GM18519 (cell line): Measurements from ENCODE around the gene TAF7.
"Not testable (repeated sequence)": the region's sequence is repeated elsewhere in the genome, so short reads cannot be mapped to it uniquely, and the experiment has no call there.

Experiments
- ATAC-seq: cut with Tn5 transposase; IDR thresholded peaks from one replicate; pipeline ENCODE4 v1.9.1; 2021; ENCODE audit warnings: mild to moderate bottlenecking, moderate library complexity; ENCODE audit not compliant: unreplicated experiment, low FRiP score

The TAF7 gene

DNA sequence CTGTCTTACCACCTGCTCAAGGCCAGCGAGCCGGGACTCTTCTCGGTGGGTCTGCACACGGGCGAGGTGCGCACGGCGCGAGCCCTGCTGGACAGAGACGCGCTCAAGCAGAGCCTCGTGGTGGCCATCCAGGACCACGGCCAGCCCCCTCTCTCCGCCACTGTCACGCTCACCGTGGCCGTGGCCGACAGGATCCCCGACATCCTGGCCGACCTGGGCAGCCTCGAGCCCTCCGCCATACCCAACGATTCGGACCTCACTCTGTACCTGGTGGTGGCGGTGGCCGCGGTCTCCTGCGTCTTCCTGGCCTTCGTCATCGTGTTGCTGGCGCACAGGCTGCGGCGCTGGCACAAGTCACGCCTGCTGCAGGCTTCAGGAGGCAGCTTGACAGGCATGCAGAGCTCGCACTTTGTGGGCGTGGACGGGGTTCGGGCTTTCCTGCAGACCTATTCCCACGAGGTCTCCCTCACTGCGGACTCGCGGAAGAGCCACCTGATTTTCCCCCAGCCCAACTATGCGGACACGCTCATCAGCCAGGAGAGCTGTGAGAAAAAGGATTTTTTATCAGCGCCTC is 20.3 kb upstream of the TAF7 start:
- ATAC-seq: not testable (repeated sequence)

DNA sequence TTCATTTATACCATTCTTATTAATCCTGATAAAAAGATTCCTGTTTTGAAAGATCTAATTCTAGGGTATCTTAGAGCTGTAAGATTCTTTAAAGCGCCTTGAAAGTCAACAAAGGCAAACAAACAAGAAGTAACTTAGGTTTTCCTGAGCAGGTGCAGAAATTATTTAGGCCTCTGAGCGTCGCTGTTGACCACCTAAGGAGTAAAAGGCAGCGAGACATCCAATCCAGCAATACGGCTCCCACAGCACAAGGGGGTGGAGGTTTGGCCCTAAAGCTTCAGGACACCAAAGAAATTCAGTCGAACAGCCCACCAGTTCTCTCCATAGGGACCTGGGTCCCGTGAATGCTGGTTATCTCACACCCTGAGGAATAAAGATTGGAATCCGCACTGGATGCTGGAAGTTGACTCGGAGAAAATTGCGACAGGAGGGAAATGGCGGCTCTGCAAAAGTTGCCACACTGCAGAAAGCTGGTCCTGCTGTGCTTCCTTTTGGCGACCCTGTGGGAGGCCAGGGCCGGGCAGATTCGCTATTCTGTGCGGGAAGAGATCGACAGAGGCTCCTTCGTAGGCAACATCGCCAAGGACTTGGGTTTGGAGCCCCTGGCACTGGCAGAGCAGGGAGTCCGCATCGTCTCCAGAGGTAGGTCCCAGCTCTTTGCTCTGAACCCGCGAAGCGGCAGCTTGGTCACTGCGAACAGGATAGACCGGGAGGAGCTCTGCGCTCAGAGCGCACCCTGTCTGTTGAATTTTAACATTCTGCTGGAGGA is 18.1 kb upstream of the TAF7 start, which contains the start of gene PCDHGA2:
PCDHGA2 (plus strand) TSS at position 223 of the 769 bp plus-strand sequence.
- no peak for ATAC-seq

DNA sequence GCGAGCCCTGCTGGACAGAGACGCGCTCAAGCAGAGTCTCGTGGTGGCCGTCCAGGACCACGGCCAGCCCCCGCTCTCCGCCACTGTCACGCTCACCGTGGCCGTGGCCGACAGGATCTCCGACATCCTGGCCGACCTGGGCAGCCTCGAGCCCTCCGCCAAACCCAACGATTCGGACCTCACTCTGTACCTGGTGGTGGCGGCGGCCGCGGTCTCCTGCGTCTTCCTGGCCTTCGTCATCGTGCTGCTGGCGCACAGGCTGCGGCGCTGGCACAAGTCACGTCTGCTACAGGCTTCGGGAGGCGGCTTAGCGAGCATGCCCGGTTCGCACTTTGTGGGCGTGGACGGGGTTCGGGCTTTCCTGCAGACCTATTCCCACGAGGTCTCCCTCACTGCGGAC is 12.0 kb upstream of the TAF7 start:
- not testable (repeated sequence) for ATAC-seq

GRCh38 chr5:141330299-141331080 is 9.9 kb upstream of the TAF7 start, which contains the start of gene PCDHGA1:
Gene PCDHGA1, plus strand, starts transcription at chr5:141330514.
- ATAC-seq: peak; percentile 53

DNA sequence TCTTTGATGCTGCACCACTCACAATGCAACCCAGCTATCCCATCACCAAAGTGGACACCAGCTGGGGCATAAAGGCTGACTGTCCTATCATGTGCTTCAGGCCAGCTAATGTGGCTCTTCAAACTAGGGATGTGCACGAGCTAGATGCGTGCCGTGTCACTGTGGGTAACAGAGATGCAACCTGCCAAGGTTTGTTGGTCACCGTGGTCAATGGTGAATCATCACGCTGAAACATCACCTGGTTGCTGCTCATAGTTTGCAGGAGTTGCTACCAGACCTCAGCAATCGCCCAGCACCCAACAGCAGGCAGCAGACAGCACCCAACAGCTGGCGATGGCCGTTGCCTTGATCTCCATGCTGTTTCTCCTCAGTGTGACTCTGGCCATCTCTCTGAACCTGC is 7.6 kb upstream of the TAF7 start:
- ATAC-seq: no peak

DNA sequence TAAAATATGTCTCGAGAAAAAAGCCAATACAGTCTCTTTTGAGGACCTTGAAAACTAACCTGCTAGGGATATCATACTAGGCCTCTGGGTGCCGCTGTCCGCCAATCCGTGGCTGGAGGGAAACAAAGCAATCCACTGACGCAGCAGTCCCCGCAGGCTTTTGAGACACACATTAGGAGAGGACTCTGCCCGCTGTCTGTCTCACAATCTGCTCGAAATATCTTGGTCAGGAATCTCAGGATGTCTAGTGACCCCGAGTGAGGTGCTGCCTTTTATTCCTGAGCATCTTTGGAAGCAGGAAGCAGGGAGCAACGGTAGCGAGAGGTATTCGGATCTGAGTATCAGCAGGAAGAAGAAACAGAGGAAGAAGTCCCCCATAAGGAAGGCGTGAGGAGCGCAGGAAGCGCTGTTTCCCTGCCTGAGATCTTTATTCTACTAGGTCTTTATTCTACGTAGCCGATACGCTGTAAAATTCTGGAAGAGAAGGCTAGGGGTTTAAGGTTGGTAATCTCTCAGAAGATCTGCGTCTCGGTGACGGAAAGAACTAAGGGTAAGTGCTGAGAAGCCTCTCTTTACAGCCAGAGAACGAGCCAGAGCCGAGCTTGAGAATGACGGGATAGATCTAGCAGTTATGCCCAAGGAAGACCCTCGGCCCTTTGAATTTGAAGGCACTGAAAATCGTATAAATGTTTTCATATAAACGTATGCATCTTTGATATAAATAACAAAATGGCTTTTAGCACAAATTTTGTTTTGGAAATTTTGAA is 5.7 kb upstream of the TAF7 start:
- ATAC-seq: peak; percentile 39

DNA sequence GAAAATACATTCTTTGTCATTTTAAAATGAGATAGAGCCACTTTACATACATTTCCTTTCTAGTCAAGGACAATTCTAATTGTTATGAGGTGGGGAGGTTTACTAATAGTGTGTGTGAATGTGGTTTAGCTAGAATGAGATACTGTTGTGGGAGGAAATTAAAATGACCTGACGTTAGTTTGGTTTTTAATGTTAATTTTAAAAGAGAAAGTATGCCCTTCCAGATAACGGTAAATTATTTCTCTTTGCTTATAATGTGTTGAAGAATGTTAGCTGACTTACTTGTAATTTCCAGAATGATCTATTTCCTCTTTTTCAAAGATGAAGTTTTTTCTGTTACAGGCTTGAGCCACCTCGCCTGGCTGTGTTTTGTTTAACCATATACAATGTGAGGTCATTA is 1.7 kb upstream of the TAF7 start:
- peak; percentile 26 for ATAC-seq

DNA sequence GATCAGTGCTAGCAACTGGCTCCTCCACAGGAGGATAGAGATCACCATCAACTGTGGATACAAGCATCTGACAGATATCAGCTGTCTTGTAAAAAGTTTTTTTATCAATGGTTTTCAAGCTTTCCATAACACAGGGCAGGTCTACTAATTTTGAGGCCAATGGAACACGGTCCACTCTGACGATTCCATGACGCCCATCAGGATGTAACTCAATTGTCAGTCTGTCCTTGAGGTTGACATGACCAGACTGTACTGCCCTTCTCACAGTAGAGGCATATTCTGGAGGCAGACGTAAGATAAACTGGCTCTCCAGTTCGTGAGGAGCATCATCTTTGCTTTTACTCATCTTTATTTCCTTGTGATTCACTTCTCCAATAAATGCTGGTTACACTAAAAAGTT is 885 bp downstream of the TAF7 start:
- no peak for ATAC-seq

DNA sequence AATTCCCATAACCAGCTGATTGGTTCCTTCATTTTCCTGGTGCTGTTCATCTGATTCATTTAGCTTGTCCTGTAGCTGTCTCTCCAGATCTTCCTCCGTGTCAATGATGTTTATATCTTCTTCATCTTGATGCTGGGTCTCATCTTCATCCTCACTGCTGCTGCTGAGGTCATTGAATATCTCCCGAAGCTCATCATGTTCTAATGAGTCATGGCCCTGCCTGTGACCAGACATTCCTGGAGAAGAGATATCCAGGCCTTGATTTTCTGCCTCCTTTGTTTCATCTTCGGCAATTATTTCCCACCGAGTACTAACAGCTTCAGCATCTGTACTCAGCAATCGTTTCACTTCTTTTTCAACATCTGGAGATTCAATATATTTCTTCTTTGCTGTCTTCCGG is 1.4 kb downstream of the TAF7 start:
- no peak for ATAC-seq

GRCh38 chr5:141316963-141317362 is 3.6 kb downstream of the TAF7 start:
- ATAC-seq: not testable (repeated sequence)

DNA sequence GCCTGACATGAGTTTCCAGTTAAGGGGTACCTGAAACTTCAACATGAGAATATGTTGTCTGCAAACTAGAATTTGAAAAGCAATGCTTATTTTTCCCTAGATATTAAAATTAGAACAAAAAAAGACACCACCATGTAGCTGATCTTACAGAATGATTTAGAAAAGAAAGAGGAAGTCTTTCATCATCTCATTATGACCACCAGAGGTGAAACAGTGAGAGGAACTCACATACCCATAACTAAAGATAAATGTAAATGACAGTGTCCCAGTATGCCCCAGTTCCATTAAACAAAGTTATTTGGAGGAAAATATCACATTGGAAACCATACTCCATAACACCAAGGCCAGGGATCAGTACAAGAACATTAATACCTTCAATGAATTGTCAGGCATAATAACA is 6.9 kb downstream of the TAF7 start:
- no peak for ATAC-seq

DNA sequence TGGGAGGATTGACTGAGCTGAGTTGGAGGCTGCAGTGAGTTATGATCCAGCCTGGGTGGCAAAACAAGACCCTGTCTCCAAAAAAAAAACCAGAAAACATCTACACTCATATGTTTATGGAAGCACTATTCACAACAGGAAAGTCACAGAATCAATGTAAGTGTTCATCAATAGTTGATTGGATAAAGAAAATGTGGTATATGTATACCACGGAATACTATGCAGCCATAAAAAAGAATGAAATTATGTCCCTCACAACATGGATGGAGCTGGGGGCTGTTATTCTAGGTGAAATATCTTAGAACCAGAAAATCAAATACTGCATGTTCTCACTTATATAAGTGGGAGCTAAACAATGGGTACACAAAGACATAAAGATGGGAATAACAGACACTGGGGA is 14.0 kb downstream of the TAF7 start:
- ATAC-seq: no peak

GRCh38 chr5:141303756-141304155 is 16.8 kb downstream of the TAF7 start, which contains the start of gene SLC25A2:
Gene SLC25A2, minus strand, starts transcription at chr5:141304049. Its CDS starts 184 bp downstream, at chr5:141303865.
- ATAC-seq: no peak

- no peak for ATAC-seq
Measured at GRCh38 chr5:141298376-141298775, 22.2 kb downstream of the TAF7 start.

DNA sequence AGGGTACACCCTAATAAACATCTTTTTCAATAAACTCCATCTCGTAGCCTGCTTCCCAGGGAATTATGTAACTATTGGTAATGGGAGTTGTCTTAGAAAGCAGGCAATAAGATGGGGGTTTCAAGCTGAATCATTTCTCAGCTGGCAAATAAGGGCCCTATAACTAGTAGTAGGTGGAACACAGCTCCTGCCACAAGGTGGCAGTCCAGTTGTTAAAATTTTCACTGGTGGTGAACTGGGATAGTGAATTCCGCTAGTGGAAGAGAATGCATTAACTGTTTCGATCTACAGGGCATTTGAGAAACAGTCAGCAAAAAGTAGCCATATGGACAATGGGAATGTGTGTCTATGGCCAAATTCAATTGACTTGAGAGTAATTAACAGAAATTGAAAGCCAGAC is 47.7 kb downstream of the TAF7 start:
- no peak for ATAC-seq

- no peak for ATAC-seq
Measured at GRCh38 chr5:141269195-141269594, 51.4 kb downstream of the TAF7 start.
